SKM-1 (cell line): ENCODE data around the gene VASH1.

ENCODE experiments used
- DNase-seq: peaks from one replicate; lab custom pipeline; 2025; ENCODE audit not compliant: unreplicated experiment; lab: John Stamatoyannopoulos, UW

VASH1 gene

DNA sequence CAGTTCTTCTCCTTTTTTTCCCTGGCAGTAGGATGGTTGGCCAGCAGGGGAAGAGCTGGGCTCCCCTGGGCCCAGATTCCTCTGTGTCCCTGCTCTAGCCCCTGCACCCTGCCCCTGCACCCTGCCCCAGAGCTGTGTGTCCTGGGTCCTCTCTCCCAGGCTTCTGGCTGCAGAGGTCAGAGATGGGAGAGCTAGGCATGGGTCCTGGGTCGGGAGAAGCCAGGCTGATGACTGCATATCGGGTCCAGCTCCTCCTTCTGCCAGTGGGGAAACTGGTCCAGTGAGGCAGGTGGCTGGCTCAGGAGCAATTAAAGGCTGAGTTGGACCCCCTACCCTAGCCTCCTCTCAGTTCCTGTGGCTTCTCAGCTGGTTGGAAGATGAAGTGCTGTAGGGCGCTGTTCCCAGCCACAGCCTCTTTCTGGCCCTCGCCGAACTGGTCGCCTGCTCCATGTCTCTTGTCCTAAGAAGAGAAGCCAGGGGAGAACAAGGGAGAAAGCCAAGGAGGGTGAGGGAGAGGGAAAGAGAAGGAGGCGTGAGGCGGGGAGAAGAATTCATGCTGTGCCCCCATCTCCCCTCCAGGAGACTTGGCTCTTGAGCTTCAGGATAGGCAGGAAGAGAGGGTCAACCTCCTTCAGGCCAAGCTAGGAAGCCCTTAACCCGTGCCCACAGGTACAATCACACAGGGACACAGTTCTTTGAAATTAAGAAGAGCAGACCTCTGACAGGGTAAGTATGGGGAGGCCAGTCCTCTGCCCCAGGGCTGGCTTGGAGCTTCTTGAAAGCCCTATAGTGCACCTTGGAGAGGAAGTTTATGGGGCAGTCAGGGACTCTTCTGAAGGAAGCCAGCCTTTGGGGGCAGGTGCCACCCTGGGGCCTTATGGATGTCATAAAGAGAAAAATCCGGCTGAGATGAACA lies 9.5 kb downstream of the VASH1 start:
- DNase-seq: no peak

DNA sequence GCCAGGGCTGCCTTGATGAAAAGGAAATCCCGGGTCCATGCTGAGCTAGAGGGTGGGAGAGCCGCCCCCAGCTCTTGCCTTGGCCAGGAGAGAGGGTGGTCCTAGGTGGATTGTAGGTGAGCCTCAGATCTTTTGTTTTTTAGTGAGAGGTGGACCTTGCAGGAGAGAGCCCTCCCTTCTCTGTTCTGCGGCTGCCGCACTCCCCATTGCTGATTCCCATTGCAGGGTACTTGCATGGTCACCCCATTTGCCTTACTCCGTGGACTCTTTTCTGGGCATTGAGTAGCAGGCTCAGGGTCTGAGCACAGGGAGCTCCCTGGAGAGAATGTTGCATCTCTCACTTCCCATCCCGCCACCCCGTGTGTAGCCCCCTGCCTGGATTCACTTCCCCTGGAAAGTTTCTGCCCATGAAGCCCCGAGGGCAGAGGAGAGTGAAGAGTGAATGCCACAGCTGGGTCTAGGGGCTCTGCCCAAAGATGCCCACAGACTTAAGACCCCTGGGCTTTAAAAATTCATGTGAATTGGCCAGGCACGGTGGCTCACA lies 10.2 kb downstream of the VASH1 start:
- DNase-seq: no peak

DNA sequence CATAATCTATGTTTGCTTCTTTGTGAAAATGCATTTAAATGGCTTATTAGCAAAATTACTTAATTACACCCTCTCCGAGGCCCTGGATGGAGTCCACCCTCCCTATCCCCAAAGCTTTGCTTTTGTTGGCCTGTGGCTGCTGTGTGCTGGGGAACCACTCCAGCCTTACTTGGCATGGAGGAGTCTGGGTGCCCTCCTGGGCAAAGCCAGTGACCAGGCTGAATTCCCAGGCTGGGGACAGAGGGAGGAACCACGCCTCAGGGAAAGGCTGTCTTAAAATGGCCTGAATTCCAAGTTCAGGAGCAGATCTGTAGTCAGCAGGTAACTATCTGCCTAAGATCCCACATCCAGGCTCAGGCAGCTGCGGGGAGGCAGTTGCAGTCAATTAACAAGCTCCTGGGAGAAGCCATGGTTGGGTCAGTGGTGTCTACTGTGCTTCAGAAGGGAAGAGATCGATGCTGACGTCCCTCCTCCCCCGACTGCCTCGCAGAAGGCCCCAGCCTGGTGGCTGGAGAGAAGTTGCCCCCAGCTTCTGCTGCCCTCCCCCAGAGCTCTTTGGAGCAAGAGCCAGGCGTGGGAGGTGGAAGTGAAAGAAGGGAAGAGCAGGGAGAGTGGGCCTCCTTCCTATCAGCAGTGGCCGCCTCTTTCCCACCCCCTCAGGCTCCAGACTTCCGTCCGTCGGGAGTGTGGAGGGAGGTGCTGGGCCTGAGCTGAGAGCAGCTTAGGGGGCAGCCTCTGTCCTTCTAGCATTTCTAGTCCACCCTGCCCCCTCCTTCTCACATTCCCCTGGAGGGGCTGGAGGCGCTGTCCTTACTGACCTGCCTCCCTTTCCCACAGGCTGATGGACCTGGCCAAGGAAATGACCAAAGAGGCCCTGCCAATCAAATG lies 11.3 kb downstream of the VASH1 start:
- DNase-seq: no peak

- peak; percentile 57 for DNase-seq
Measured at GRCh38 chr14:76773188-76773885, 12.1 kb downstream of the VASH1 start.

- no peak for DNase-seq
Measured at GRCh38 chr14:76773956-76774820, 12.9 kb downstream of the VASH1 start.

GRCh38 chr14:76774821-76775694 lies 13.8 kb downstream of the VASH1 start:
- no peak for DNase-seq

- no peak for DNase-seq
Measured at GRCh38 chr14:76775695-76776427, 14.6 kb downstream of the VASH1 start.

GRCh38 chr14:76776428-76777251 lies 15.4 kb downstream of the VASH1 start:
- DNase-seq: no peak

DNA sequence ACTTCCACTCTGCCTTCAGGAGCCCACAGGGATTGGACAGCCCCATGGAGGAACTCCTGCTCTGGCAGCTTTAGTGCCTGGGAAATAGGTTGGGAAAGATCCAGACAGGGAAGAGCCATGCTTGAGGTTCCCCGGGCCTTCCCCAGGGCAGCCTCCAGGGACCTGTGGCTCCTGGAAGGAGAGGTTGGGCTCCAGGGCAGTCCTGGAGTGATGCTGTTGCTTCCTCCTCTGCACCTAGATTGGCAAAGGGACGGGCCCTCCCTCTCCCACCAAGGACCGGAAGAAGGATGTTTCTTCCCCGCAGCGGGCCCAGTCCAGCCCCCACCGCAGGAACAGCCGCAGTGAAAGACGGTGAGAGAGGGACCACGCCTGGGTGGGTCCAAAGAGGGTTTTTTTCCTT lies 16.5 kb downstream of the VASH1 start:
- no peak for DNase-seq

DNA sequence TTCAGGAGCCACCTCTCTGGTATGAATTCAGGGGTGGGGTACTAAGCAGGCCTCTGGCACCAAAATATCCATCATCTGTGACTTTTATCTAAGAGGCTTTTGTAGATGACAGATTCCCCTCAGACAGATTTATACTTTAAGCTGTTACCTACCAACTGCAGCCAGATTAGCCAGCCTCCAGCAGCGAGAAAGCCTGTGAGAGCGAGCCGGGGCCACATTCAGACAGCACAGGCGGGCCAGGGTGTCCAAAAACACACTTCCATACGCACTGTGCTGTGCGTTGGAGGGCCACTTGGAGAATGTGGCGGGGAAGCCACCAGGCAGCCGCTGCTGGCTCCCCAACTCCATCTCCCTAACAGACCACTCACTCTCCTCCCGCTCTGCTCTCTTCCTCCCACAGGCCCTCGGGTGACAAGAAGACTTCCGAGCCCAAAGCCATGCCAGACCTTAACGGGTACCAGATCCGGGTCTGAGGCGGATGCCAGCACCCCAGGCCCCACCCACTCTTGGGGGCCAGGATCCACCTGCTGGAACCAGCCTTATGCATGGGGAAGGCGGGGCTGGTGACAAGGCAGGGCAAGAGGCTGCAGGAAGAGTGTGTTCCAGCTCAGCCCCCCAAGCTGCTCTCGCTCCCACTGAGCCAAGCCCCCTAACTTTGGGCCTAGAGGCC lies 17.4 kb downstream of the VASH1 start:
- no peak for DNase-seq

DNA sequence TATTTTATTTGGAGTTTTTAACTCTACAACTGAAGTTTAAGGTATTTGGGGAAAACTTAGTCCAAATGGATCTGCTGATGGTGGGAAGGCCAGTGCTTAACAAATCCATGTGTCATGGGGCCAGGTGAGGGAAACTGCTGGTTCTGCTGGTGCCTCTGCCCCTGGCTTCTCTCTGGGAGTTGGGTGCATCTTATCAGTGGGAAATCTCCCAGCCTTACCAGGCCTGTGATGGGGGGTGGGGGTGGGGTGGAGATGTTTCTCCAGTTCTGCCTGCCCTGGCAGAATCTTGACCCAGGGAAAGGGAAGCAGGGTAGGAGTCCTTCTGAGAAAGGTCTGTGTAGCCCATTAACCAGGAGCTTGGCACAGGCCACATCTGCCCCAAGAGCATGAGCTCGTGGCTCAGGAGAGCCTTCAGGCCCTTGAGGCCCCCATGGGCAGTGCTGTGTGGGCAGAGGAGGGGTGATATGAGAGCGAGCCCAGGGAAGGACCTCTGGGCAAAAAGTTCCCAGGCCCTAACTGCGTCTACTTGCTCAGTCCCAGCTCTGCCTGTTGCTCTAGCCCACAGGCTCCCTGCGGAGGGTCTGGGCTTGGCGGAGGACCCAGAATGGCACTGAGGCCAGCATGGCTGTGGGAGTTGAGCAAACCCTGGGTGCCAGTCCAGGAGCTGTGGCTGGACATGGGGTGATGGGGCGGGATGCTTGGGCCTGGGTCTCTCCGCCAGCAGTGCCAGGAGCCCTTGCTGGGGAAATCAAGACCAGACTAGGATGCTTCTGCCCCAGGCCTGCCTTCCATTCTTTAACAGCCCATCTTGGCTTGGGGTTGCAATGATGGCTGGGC lies 18.2 kb downstream of the VASH1 start:
- no peak for DNase-seq

GRCh38 chr14:76780058-76780345 lies 18.7 kb downstream of the VASH1 start:
- no peak for DNase-seq

- no peak for DNase-seq
Measured at GRCh38 chr14:76780360-76780759, 19.1 kb downstream of the VASH1 start.

- DNase-seq: no peak
Measured at GRCh38 chr14:76780875-76781647, 19.8 kb downstream of the VASH1 start.

DNA sequence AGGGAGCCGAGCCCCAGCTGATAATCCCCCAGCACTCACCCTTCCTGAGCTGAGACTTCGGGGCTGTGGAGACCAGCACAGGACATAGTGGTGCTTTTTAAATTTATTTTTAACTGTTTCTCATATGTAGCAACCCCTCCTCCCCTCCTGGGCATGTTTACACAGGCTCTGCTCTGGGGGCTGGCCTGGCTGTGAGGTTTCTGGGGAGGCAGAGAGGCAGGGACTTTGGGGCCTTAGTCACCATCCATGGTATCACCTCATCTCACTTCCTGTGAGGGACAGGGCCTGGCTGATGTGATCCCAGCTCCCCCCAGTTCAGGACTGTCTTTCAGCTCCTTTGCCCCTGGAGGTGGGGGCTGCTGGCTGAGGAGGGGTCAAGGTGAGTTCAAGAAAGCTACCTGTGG lies 20.4 kb downstream of the VASH1 start:
- DNase-seq: no peak
